GM23248 (cell line): ENCODE results near the gene FTO.

Source experiments
- EZH2 ChIP-seq: fragments of 200-600 bp; sonication (generic); IDR thresholded peaks from 2 replicates; pipeline ENCODE4 v1.6.1; 2018; ENCODE audit warnings: antibody characterized with exemption, mild to moderate bottlenecking; ENCODE audit not compliant: insufficient read depth, poor library complexity, severe bottlenecking
- EZH2phosphoT487 ChIP-seq: fragments of 200-600 bp; sonication (generic); IDR thresholded peaks from 2 replicates; pipeline ENCODE4 v1.6.1; 2018; ENCODE audit warnings: antibody characterized with exemption, moderate library complexity, mild to moderate bottlenecking, low read depth; ENCODE audit not compliant: insufficient read depth

DNA sequence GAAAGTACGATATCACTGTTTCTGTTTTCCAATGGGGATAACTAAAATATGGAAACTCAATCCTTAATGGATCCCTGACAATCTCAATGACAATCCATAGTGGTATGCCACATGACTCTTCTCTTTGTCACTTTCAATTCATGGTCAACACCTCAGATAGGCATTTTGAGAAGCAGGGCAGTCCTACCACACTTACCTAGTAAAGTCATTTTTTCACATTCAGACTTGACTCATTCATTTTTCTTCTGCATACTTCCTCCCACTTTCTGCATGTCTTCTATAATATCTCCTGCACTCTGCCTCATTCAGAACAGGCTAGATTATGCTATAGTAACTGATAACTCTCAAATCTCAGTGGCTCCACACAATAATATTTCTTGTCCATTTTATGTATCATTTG lies 117.5 kb downstream of the FTO start:
- TF ChIP-seq EZH2phosphoT487 (no peak), EZH2 (no peak)
